ENCODE data around the gene PTTG2. TPM values are rescaled to one million over a fixed set of nuclear protein-coding genes. Genes with fewer than 3 reads are reported as not detected.

The PTTG2 gene
- polyA plus RNA-seq, 4 donors: 0.09 TPM; not detected in 3

DNA sequence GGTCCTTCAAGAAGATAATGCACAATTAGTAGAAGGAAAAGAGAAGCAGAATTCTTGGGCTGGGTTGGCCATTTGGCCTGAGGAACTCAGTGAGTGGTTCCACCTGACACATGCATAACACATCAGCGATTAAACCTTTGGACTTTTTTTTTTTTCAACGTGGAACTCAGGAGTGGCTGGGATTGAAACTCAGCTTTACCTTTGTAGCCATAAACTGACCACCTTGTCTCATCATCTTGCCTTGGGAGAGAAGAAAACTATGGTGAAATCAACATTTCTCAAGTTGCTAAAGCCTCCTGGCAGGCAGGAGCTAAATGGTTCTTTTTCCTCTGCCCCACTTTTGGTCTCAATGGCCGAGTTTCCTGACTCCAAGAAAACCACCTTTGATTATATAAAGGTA, 16.3 kb downstream of the PTTG2 start:
- Histone ChIP-seq H3K4me1 (ENCODE audit: control insufficient read depth in 3 of 3, insufficient read depth in 2 of 3, low read depth in 1 of 3, low read length in 2 of 3) (peaks cover 2 to 25% (median 3%) of the 10 kb centered on the region in 3 donors), H3K4me3 (ENCODE audit: low read depth in 1 of 3, low read length in 3 of 3) (peak overlapping the region in 2 of 3 donors; percentile 61 to 94), H3K9me3 (ENCODE audit: control insufficient read depth in 2 of 2, insufficient read depth in 1 of 2, low read depth in 1 of 2, low read length in 1 of 2) (no peaks in the 10 kb centered on the region), H3K27ac (ENCODE audit: low read depth in 1 of 3, low read length in 2 of 3) (peak overlapping the region; percentile 82 to 100 (median 95)), H3K36me3 (ENCODE audit: control insufficient read depth in 3 of 3, insufficient read depth in 2 of 3, low read depth in 1 of 3, low read length in 3 of 3) (no peaks in the 10 kb centered on the region), H3K27me3 (ENCODE audit: control insufficient read depth in 3 of 3, insufficient read depth in 3 of 3, low read length in 3 of 3) (no peaks in the 10 kb centered on the region)
- DNase-seq (peak; percentile 89 to 90), FAIRE-seq (no peak)
- 7 to 38% (median 27%) methylated on average over 3 of the region's 3 CpGs for WGBS, 3 donors

DNA sequence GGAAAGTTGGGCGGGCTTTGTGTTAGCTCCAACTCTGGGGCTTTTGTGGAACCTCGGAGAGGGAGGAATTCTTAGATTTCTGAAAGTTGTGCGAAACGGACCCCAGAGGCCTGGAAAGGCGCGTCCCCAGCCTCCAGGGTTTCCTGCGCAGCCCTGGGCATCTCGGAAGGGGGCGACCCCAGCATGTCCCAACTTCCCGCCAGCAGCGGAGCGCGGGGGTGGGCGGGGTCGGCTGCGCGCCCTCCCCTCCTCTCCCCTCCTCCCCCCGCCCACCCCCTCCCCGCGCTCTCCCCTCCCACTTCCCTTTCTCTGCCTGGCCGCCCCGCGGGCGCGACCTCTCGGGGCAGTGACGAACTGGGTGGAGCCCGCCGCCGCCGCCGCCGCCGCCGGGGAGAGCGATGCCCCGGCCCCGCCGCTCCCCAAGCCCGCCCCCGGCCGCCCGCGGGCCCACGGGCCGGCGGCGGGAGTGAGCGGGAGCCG, 16.8 kb downstream of the PTTG2 start:
- no peaks in the 10 kb centered on the region for H3K36me3 ChIP-seq (ENCODE audit: control insufficient read depth in 3 of 3, insufficient read depth in 2 of 3, low read depth in 1 of 3, low read length in 3 of 3)
- no peaks in the 10 kb centered on the region for H3K27me3 ChIP-seq (ENCODE audit: control insufficient read depth in 3 of 3, insufficient read depth in 3 of 3, low read length in 3 of 3)
- no peak for FAIRE-seq
- H3K4me1 ChIP-seq (ENCODE audit: control insufficient read depth in 3 of 3, insufficient read depth in 2 of 3, low read depth in 1 of 3, low read length in 2 of 3): peaks cover 2 to 25% (median 6%) of the 10 kb centered on the region in 3 donors
- WGBS, 3 donors: 0 to 3% (median 1%) methylated on average over 11 to 50 of the region's 50 CpGs
- H3K27ac ChIP-seq (ENCODE audit: low read depth in 1 of 3, low read length in 2 of 3): peak overlapping the region; percentile 97 to 100 (median 99)
- DNase-seq: peak; percentile 80 to 90
- H3K9me3 ChIP-seq (ENCODE audit: control insufficient read depth in 2 of 2, insufficient read depth in 1 of 2, low read depth in 1 of 2, low read length in 1 of 2): no peaks in the 10 kb centered on the region
- H3K4me3 ChIP-seq (ENCODE audit: low read depth in 1 of 3, low read length in 3 of 3): peak overlapping the region; percentile 61 to 94 (median 88)

DNA sequence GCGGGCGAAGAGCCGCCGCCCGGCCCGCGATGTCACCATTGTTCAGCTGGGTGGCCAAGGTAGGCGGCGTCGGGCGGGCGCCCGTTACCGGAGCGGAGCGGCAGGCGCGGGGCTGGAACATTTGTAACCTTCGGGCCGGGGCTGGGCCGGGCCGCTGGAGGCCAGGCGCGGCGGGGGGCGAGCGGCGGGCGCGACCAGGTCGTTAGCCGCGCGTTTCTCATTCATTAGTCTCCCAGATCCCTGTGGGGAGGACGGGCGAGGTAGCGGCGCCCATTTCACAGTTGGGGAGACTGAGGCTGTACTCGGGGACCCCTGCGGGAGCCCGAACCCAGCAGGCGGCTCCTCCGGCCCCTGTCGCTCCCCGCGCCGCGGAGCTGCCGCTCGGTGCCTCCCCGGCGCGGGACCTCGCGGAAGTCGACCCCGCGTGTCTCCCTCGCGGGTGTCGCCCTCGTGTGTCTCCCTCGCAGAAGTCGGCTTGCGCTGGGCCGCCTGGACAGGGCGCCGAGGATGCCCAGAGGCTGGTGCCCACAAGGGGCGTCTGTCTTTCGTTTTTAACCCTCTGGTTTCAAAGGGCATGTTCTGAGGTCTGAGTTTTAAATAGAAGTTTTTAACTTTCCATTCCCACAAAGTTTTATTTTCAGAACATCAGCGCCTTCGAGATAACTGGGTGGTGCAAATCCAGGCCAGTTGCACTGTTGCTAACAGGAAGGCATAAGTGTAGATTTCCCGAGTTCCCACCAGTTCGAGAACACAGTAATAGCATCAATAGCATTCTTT, 17.5 kb downstream of the PTTG2 start:
- FAIRE-seq: no peak
- 0 to 1% (median 1%) methylated on average over 52 to 74 of the region's 74 CpGs for WGBS, 3 donors
- no peaks in the 10 kb centered on the region for H3K9me3 ChIP-seq (ENCODE audit: control insufficient read depth in 2 of 2, insufficient read depth in 1 of 2, low read depth in 1 of 2, low read length in 1 of 2)
- peak overlapping the region; percentile 59 to 94 (median 88) for H3K4me3 ChIP-seq (ENCODE audit: low read depth in 1 of 3, low read length in 3 of 3)
- no peaks in the 10 kb centered on the region for H3K36me3 ChIP-seq (ENCODE audit: control insufficient read depth in 3 of 3, insufficient read depth in 2 of 3, low read depth in 1 of 3, low read length in 3 of 3)
- peak overlapping the region; percentile 77 to 99 (median 97) for H3K27ac ChIP-seq (ENCODE audit: low read depth in 1 of 3, low read length in 2 of 3)
- H3K27me3 ChIP-seq (ENCODE audit: control insufficient read depth in 3 of 3, insufficient read depth in 3 of 3, low read length in 3 of 3): no peaks in the 10 kb centered on the region
- peaks cover 2 to 25% (median 6%) of the 10 kb centered on the region in 3 donors for H3K4me1 ChIP-seq (ENCODE audit: control insufficient read depth in 3 of 3, insufficient read depth in 2 of 3, low read depth in 1 of 3, low read length in 2 of 3)
- DNase-seq: peak; percentile 73 to 85

DNA sequence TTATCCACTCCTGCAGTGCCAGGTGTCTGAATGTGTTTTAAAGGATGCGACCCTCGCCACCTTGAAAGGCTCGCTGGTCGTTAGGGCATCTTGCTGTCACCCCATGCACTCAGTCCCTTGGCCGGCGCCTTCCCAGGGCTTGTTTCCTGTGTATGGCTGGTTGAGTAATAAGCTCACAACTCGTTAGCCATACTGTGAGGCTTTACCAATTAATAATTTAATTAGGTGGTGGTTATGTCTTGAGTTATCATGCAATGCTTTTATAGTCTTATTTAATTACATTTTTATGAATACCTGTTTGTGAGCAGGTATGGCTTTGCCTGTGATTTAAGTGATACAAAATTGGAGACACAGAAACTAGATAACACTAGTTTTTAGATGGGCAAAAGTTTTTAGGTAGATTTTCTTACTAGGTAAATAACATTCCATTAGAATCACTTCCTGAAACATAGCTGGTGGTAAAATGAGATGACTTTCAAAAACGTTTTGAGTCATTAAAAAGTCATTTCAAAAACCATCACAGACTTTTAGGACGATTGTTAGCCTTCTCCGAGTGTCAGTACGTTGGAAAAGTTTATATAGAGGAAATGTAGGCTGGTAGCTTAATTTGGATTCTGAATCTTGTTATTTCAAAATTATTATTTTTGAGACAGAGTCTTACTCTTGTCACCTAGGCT, 18.2 kb downstream of the PTTG2 start:
- FAIRE-seq (no peak), DNase-seq (peak; percentile 53 to 66)
- Histone ChIP-seq H3K9me3 (ENCODE audit: control insufficient read depth in 2 of 2, insufficient read depth in 1 of 2, low read depth in 1 of 2, low read length in 1 of 2) (no peaks in the 10 kb centered on the region), H3K27ac (ENCODE audit: low read depth in 1 of 3, low read length in 2 of 3) (peak overlapping the region; percentile 69 to 97 (median 77)), H3K36me3 (ENCODE audit: control insufficient read depth in 3 of 3, insufficient read depth in 2 of 3, low read depth in 1 of 3, low read length in 3 of 3) (no peaks in the 10 kb centered on the region), H3K27me3 (ENCODE audit: control insufficient read depth in 3 of 3, insufficient read depth in 3 of 3, low read length in 3 of 3) (no peaks in the 10 kb centered on the region), H3K4me3 (ENCODE audit: low read depth in 1 of 3, low read length in 3 of 3) (peak overlapping the region; percentile 59 to 94 (median 88)), H3K4me1 (ENCODE audit: control insufficient read depth in 3 of 3, insufficient read depth in 2 of 3, low read depth in 1 of 3, low read length in 2 of 3) (peaks cover 2 to 25% (median 6%) of the 10 kb centered on the region in 3 donors)
- WGBS, 3 donors: 12 to 23% (median 14%) methylated on average over 11 of the region's 11 CpGs

DNA sequence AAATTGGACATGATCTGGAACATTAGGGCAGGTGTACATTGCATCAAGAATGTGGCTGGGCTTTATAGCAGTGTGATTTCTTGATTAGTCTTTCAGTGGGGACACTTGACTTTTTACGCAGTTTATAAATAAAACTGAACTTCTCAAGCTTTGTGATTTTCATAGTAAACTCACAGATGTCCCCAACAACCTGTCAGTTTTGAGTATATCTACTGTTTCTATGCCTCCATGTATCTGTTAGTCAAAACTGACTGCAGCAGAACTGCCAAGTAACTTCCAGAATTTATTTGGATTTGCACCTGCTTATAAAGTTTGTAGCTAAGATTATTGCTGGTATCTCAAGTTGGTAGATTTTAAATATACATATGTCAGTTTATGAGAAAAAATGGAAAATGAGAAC, 20.0 kb downstream of the PTTG2 start:
- Histone ChIP-seq H3K27ac (ENCODE audit: low read depth in 1 of 3, low read length in 2 of 3) (no peak overlapping the region), H3K4me3 (ENCODE audit: low read depth in 1 of 3, low read length in 3 of 3) (no peak overlapping the region), H3K9me3 (ENCODE audit: control insufficient read depth in 2 of 2, insufficient read depth in 1 of 2, low read depth in 1 of 2, low read length in 1 of 2) (no peaks in the 10 kb centered on the region), H3K27me3 (ENCODE audit: control insufficient read depth in 3 of 3, insufficient read depth in 3 of 3, low read length in 3 of 3) (no peaks in the 10 kb centered on the region), H3K4me1 (ENCODE audit: control insufficient read depth in 3 of 3, insufficient read depth in 2 of 3, low read depth in 1 of 3, low read length in 2 of 3) (peaks cover 2 to 25% (median 6%) of the 10 kb centered on the region in 3 donors), H3K36me3 (ENCODE audit: control insufficient read depth in 3 of 3, insufficient read depth in 2 of 3, low read depth in 1 of 3, low read length in 3 of 3) (peaks cover 0 to 2% (median 0%) of the 10 kb centered on the region in 3 donors)
- DNase-seq (no peak), FAIRE-seq (no peak)
- 31 to 70% (median 44%) methylated on average over 1 of the region's 1 CpG for WGBS, 3 donors

DNA sequence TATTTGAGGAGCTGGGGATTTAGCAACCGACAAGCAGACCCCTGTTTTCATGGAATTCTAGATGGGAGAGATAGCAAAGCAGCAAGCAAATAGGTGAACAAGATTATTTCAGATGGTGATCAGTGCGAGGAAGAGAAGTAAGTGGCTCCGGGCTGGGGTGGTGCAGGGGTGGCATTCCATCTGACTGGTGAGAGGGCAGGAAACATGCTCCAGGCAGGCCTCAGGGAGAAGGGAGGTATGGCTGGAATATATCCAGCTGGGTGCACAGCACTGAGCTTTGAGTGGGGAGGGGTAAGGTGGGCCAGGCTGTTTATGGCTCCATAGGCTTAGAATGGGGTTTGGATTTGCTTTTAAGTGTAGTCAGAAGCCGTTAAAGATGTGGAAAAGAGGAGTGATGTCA, 21.2 kb downstream of the PTTG2 start:
- Histone ChIP-seq H3K4me3 (ENCODE audit: low read depth in 1 of 3, low read length in 3 of 3) (no peak overlapping the region), H3K36me3 (ENCODE audit: control insufficient read depth in 3 of 3, insufficient read depth in 2 of 3, low read depth in 1 of 3, low read length in 3 of 3) (peaks cover 0 to 2% (median 0%) of the 10 kb centered on the region in 3 donors), H3K27ac (ENCODE audit: low read depth in 1 of 3, low read length in 2 of 3) (no peak overlapping the region), H3K27me3 (ENCODE audit: control insufficient read depth in 3 of 3, insufficient read depth in 3 of 3, low read length in 3 of 3) (no peaks in the 10 kb centered on the region), H3K4me1 (ENCODE audit: control insufficient read depth in 3 of 3, insufficient read depth in 2 of 3, low read depth in 1 of 3, low read length in 2 of 3) (peaks cover 0 to 18% (median 6%) of the 10 kb centered on the region in 3 donors), H3K9me3 (ENCODE audit: control insufficient read depth in 2 of 2, insufficient read depth in 1 of 2, low read depth in 1 of 2, low read length in 1 of 2) (no peaks in the 10 kb centered on the region)
- FAIRE-seq (no peak), DNase-seq (no peak)
- 47 to 71% (median 64%) methylated on average over 4 of the region's 4 CpGs for WGBS, 3 donors

DNA sequence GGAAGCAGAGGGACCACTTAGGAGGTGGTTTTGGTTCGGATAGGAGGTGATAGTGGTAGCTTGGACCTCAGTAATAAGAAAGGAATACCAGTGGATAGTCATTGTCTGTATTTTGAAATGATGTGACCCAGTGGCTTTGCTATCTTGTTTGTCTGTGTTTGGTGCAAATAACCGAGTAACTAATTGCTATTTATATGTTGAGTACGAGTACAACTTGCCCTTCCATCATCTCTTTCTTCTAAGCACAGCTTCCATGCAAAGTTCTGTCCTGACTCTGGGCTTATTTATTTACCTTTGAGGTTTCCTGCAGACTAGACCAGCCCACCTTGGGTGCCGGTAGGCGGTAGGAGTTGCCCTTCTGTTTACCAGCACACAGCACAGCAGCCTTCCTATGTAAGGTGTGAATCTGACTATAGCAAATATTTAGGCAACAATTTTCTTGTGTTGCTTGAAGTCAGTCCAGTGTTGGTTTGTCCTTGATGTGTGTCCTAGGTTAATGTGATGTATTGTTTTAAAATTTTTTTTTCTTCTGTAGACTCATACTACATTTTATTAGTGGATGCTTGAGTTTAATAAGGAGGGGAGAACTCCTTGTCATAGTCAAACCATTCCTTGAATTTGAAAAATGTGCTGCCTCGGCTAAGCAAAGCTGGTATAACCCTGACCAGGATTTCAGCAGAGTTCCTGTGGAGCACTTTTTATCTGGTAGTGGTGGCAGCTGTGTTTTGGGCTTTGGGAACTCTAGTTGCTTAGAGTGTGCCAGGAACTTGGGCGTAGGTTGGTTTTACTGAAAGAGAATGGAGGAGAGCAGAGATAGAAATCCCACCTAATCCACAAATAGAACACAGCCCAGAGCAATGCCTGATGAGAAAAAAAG, 21.9 kb downstream of the PTTG2 start:
- Histone ChIP-seq H3K4me1 (ENCODE audit: control insufficient read depth in 3 of 3, insufficient read depth in 2 of 3, low read depth in 1 of 3, low read length in 2 of 3) (peaks cover 0 to 17% (median 6%) of the 10 kb centered on the region in 3 donors), H3K4me3 (ENCODE audit: low read depth in 1 of 3, low read length in 3 of 3) (no peak overlapping the region), H3K27me3 (ENCODE audit: control insufficient read depth in 3 of 3, insufficient read depth in 3 of 3, low read length in 3 of 3) (no peaks in the 10 kb centered on the region), H3K27ac (ENCODE audit: low read depth in 1 of 3, low read length in 2 of 3) (no peak overlapping the region), H3K36me3 (ENCODE audit: control insufficient read depth in 3 of 3, insufficient read depth in 2 of 3, low read depth in 1 of 3, low read length in 3 of 3) (peaks cover 0 to 4% (median 0%) of the 10 kb centered on the region in 3 donors), H3K9me3 (ENCODE audit: control insufficient read depth in 2 of 2, insufficient read depth in 1 of 2, low read depth in 1 of 2, low read length in 1 of 2) (no peaks in the 10 kb centered on the region)
- DNase-seq (no peak), FAIRE-seq (no peak)
- 44 to 60% (median 55%) methylated on average over 7 of the region's 7 CpGs for WGBS, 3 donors

DNA sequence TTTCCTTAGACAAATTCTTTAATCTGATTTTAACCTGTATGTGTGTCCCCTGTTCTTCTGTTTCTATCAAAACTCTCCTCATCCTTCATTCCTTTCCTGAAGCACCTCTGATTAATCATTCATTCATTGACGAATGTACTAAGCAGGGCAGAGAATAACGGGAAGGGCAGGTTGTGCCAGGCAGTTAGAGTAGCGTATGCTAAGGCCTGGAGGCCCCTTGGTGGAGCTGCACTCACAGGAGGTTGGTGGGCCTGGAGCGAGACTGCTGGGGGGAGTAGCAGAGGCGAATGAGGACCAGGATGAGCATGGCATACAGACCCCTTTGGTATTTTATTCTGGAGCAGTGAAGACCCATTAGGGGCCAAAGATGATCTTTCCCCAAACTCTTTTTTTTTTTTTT, 22.5 kb downstream of the PTTG2 start:
- Histone ChIP-seq H3K36me3 (ENCODE audit: control insufficient read depth in 3 of 3, insufficient read depth in 2 of 3, low read depth in 1 of 3, low read length in 3 of 3) (peaks cover 0 to 5% (median 0%) of the 10 kb centered on the region in 3 donors), H3K27me3 (ENCODE audit: control insufficient read depth in 3 of 3, insufficient read depth in 3 of 3, low read length in 3 of 3) (no peaks in the 10 kb centered on the region), H3K9me3 (ENCODE audit: control insufficient read depth in 2 of 2, insufficient read depth in 1 of 2, low read depth in 1 of 2, low read length in 1 of 2) (no peaks in the 10 kb centered on the region), H3K27ac (ENCODE audit: low read depth in 1 of 3, low read length in 2 of 3) (no peak overlapping the region), H3K4me1 (ENCODE audit: control insufficient read depth in 3 of 3, insufficient read depth in 2 of 3, low read depth in 1 of 3, low read length in 2 of 3) (peaks cover 0 to 17% (median 6%) of the 10 kb centered on the region in 3 donors), H3K4me3 (ENCODE audit: low read depth in 1 of 3, low read length in 3 of 3) (no peak overlapping the region)
- WGBS, 3 donors: 53 to 80% (median 70%) methylated on average over 5 of the region's 5 CpGs
- DNase-seq (no peak), FAIRE-seq (no peak)

All from small intestine (tissue), 7 donors.